GM21381 (cell line): ENCODE results near the gene IL36A.

Experiments used
- ATAC-seq: cut with Tn5 transposase; IDR thresholded peaks from one replicate; pipeline ENCODE4 v1.9.1; 2021; ENCODE audit warnings: mild to moderate bottlenecking, moderate library complexity; ENCODE audit not compliant: unreplicated experiment

Gene IL36A

GRCh38 chr2:113002677-113003076 lies 2.6 kb upstream of the IL36A start:
- no peak for ATAC-seq

- ATAC-seq, result no peak
Measured at GRCh38 chr2:113007250-113007649, 2.0 kb downstream of the IL36A start.

- ATAC-seq, result no peak
Measured at GRCh38 chr2:113009622-113010021, 4.4 kb downstream of the IL36A start.

GRCh38 chr2:113010088-113010487 lies 4.8 kb downstream of the IL36A start:
- no peak for ATAC-seq

GRCh38 chr2:113011108-113011507 lies 5.8 kb downstream of the IL36A start:
- no peak for ATAC-seq

GRCh38 chr2:113012436-113013335 lies 7.4 kb downstream of the IL36A start:
- no peak for ATAC-seq

GRCh38 chr2:113013336-113013661 lies 8.0 kb downstream of the IL36A start:
- no peak for ATAC-seq

- ATAC-seq, result no peak
Measured at GRCh38 chr2:113014067-113014466, 8.8 kb downstream of the IL36A start.

GRCh38 chr2:113015042-113015441 lies 9.8 kb downstream of the IL36A start:
- ATAC-seq, result no peak

GRCh38 chr2:113015655-113016054 lies 10.4 kb downstream of the IL36A start:
- no peak for ATAC-seq

- no peak for ATAC-seq
Measured at GRCh38 chr2:113018509-113018908, 13.2 kb downstream of the IL36A start.

GRCh38 chr2:113021312-113021711 lies 16.1 kb downstream of the IL36A start:
- no peak for ATAC-seq

GRCh38 chr2:113024764-113025163 lies 19.5 kb downstream of the IL36A start:
- ATAC-seq, result no peak

- no peak for ATAC-seq
Measured at GRCh38 chr2:113025737-113026136, 20.5 kb downstream of the IL36A start.

GRCh38 chr2:113027691-113028090 lies 22.4 kb downstream of the IL36A start:
- no peak for ATAC-seq

GRCh38 chr2:113028112-113028511 lies 22.9 kb downstream of the IL36A start:
- no peak for ATAC-seq

GRCh38 chr2:113032737-113033136 lies 27.5 kb downstream of the IL36A start:
- ATAC-seq, result no peak

GRCh38 chr2:113034016-113034415 lies 28.8 kb downstream of the IL36A start:
- ATAC-seq, result no peak

GRCh38 chr2:113036763-113037162 lies 31.5 kb downstream of the IL36A start:
- no peak for ATAC-seq

GRCh38 chr2:113038291-113038690 lies 33.0 kb downstream of the IL36A start:
- ATAC-seq, result no peak

GRCh38 chr2:113039158-113039557 lies 33.9 kb downstream of the IL36A start:
- no peak for ATAC-seq

- no peak for ATAC-seq
Measured at GRCh38 chr2:113039719-113040118, 34.5 kb downstream of the IL36A start.

GRCh38 chr2:113041871-113042270 lies 36.6 kb downstream of the IL36A start:
- ATAC-seq, result no peak
